ENCODE measurements around the gene KCNH1. TPM values are rescaled to one million over a fixed set of nuclear protein-coding genes. Genes with fewer than 3 reads are reported as not detected.

The KCNH1 gene
- 1 to 10 TPM in 2 of 3 donors, under 1 TPM in 1; 0.81 to 1.7 (median 1.2) TPM for total RNA-seq
- long read RNA-seq, donor 1, full-length matches to known transcripts, result 1 of 3 reads
- long read RNA-seq, donor 1, partial matches to known transcripts, result 1 of 3 reads
- long read RNA-seq, donor 1, other reads (novel, unspliced or antisense), result 1 of 3 reads
- long read RNA-seq, donor 2, result 0 reads

DNA sequence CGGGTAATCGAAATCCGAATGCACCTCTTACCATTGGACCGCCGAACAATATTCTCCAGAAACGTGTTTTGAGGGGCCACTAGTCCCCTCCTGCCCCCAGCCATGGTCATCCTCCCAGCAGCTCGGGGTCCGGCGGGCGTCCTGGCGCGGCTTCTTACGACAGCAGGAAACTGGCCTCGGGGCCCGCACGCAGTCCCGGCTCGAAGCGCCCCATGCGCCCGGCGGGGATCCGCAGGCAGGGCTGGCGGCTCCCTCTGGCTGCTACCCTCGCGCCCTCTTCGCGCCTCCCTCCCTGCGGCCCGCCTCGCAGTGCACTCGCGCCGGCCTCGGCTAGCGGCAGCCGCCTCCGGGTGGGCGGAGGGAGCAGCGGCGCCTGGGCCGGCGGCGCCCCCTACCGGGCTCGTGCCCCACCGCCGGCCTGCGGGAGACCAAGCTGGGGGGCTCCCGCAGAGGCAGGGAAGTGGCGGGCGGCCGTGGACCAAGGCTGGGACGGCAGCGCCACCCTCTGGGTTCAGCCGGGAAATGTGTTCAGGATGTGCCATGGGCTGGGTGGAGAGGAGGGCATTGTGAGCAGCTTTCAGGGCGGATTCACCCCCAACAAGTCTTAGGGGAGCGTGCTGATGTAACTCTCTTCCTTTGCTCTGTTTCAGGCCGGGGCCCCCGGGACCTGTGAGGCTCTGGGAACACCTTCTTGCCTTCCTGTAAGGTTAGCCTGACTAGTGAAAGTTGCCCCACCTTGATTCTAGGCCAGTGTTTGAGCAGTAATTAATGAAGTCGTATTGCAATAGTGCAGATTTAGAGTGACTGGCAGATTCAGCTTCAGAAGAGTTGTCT is at the start of gene KCNH1:
TSS of gene KCNH1 (minus strand) at position 313 of the 834 bp plus-strand sequence. CDS start at position 110, 203 bp downstream.
- intact Hi-C loops (cut with DNase I, micrococcal nuclease), result loop anchor here in 1 of 2 donors (10.0 kb wide), 1 partner anchor 549 kb away; no protein-coding TSS in a partner anchor
- H3K9me3 ChIP-seq, result no peaks in the 10 kb centered on the region
- DNase-seq, result peak; percentile 72 to 80 (median 74)
- H3K36me3 ChIP-seq (ENCODE audit: low read depth), result no peaks in the 10 kb centered on the region
- TF ChIP-seq, protein P1, sequence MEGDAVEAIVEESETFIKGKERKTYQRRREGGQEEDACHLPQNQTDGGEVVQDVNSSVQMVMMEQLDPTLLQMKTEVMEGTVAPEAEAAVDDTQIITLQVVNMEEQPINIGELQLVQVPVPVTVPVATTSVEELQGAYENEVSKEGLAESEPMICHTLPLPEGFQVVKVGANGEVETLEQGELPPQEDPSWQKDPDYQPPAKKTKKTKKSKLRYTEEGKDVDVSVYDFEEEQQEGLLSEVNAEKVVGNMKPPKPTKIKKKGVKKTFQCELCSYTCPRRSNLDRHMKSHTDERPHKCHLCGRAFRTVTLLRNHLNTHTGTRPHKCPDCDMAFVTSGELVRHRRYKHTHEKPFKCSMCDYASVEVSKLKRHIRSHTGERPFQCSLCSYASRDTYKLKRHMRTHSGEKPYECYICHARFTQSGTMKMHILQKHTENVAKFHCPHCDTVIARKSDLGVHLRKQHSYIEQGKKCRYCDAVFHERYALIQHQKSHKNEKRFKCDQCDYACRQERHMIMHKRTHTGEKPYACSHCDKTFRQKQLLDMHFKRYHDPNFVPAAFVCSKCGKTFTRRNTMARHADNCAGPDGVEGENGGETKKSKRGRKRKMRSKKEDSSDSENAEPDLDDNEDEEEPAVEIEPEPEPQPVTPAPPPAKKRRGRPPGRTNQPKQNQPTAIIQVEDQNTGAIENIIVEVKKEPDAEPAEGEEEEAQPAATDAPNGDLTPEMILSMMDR (IDR thresholded peaks at IDR 0.05), result peak; percentile 79
- no peak within 1 kb of the TSS for H3K4me3 ChIP-seq
- peak; percentile 94 for ATAC-seq
- no peaks in the 10 kb centered on the region for H3K4me1 ChIP-seq (ENCODE audit: low read depth)

DNA sequence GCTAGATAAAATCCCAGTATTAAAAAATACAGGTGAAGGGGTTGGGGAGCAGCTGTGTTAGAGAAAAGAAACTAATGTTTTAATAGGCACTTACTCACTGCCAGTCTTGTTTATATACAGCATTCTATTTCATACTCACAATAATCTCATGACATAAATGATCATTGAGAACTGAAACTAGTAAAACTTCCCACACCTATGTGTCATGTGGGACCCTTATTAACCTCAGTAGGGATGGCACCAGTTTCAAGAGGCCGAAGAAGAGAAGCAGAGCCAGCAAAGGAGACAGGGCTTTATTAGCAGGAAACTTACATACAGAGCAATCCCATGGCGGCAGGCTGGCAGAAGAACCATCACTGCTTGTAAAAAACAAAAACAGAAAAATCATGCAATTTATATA is 48.8 kb upstream of the KCNH1 start:
- ATAC-seq (no peak), DNase-seq (no peak)
- TF ChIP-seq, protein P1 (IDR thresholded peaks at IDR 0.05), result no peak
- Histone ChIP-seq H3K4me3 (no peak overlapping the region), H3K4me1 (ENCODE audit: low read depth) (no peaks in the 10 kb centered on the region), H3K36me3 (ENCODE audit: low read depth) (no peaks in the 10 kb centered on the region), H3K9me3 (no peaks in the 10 kb centered on the region)
- intact Hi-C loops (cut with DNase I, micrococcal nuclease), result no loop called here

GRCh38 chr1:211174375-211174774 is 40.4 kb upstream of the KCNH1 start:
- TF ChIP-seq, protein P1 (IDR thresholded peaks at IDR 0.05), result no peak
- no peak overlapping the region for H3K4me3 ChIP-seq
- DNase-seq, result no peak
- no peaks in the 10 kb centered on the region for H3K4me1 ChIP-seq (ENCODE audit: low read depth)
- H3K9me3 ChIP-seq, result peaks cover 4% of the 10 kb centered on the region
- ATAC-seq, result no peak
- no peaks in the 10 kb centered on the region for H3K36me3 ChIP-seq (ENCODE audit: low read depth)
- intact Hi-C loops (cut with DNase I, micrococcal nuclease), result no loop called here

- no peak for DNase-seq
- H3K4me1 ChIP-seq (ENCODE audit: low read depth), result no peaks in the 10 kb centered on the region
- intact Hi-C loops (cut with DNase I, micrococcal nuclease), result no loop called here
- ATAC-seq, result no peak
- H3K36me3 ChIP-seq (ENCODE audit: low read depth), result no peaks in the 10 kb centered on the region
- TF ChIP-seq, protein P1 (IDR thresholded peaks at IDR 0.05), result no peak
- H3K9me3 ChIP-seq, result peaks cover 16% of the 10 kb centered on the region
- H3K4me3 ChIP-seq, result no peak overlapping the region
Measured at GRCh38 chr1:211172657-211173056, 38.7 kb upstream of the KCNH1 start.

GRCh38 chr1:211169353-211169752 is 35.4 kb upstream of the KCNH1 start:
- intact Hi-C loops (cut with DNase I, micrococcal nuclease), result no loop called here
- Histone ChIP-seq H3K36me3 (ENCODE audit: low read depth) (no peaks in the 10 kb centered on the region), H3K4me1 (ENCODE audit: low read depth) (no peaks in the 10 kb centered on the region), H3K9me3 (peaks cover 16% of the 10 kb centered on the region), H3K4me3 (no peak overlapping the region)
- no peak for ATAC-seq
- TF ChIP-seq, protein P1 (IDR thresholded peaks at IDR 0.05), result no peak
- no peak for DNase-seq

All from mucosa of descending colon (tissue), 3 donors.